ENCODE measurements around the gene ITK.

- TF ChIP-seq POLR2AphosphoS5 (IDR thresholded peaks at IDR 0.05; ENCODE audit: low read depth, low read length) (no peak), POLR2A (IDR thresholded peaks at IDR 0.05; ENCODE audit: low read depth, low read length) (no peak), TAF1 (IDR thresholded peaks at IDR 0.05; ENCODE audit: low read depth, low read length) (no peak), POU2F2 (IDR thresholded peaks at IDR 0.05; ENCODE audit: low read depth, low read length) (no peak), PAX5 (IDR thresholded peaks at IDR 0.05; ENCODE audit: insufficient read depth, low read length, severe bottlenecking) (no peak)
Measured at GRCh38 chr5:157233515-157233914, 52.9 kb downstream of the ITK start.
